Limb (tissue), 2 donors: Measurements from ENCODE around the gene CCDC171.

ENCODE experiments used
- DNase-seq, 2 donors: peaks; one replicate each; pipeline ENCODE4 v3.0.0-alpha.2; 2016; ENCODE audit errors: extremely low spot score in 2 of 2

The CCDC171 gene

DNA sequence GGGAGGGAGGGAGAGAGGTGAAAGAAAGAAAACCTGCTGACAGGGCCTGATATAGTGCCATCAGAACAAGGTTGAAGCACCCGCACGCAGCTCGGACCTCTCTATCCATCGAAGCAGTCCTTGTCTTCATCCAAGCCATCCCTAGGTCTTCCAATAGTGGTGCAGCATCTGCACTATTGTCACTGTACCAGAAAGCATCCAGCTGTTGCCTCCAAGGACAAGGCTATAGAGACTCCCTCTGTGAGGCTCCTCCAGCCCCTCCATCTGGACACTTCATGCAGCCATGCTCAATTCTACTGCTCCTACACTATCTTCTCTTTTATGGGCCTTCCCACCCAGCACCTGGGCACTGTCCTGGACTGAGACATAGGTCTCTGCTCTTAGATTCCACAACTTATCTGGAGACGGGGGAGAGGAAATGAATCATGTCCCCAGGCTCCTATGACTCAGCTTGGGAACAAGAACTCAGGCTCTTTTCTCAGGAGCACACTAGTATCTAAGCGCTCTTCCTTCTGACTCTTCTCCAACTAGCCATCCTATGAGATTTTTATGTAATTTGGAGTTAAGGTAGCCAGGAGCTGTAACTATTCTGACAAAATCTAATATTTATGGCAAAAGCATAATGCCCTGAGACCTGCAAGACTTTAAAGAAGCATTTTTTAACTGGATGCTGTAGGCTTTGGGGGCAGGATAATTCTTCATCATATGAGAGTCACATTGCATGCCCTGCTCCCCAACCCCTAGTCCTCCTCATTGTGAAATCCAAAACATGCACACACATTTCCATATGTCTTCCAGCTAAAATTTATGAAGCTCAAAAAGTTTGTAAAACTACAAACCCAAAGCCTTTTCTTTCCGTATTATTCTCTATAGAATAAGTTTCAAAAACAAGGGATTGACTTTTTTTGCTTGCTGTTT is 446.8 kb downstream of the CCDC171 start:
- no peak for DNase-seq

DNA sequence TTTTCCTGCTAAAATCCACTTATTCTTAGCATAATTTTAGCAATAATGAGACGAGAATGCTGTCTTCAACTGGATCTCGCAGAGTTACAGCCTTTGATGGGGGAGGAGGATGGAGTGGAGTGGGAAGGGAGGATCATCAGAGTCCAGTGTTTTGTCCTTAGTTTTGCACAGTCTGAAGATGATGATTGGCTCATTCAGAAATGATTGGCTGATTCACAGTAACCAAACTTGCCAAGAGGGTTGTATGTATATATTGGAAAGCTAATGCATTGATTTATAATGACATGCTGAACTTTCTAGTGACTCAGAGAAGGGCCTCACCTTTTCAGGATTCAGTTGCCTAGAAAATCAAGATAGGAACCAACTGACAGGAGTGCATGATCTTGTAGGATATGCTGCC is 448.0 kb downstream of the CCDC171 start:
- DNase-seq = no peak

DNA sequence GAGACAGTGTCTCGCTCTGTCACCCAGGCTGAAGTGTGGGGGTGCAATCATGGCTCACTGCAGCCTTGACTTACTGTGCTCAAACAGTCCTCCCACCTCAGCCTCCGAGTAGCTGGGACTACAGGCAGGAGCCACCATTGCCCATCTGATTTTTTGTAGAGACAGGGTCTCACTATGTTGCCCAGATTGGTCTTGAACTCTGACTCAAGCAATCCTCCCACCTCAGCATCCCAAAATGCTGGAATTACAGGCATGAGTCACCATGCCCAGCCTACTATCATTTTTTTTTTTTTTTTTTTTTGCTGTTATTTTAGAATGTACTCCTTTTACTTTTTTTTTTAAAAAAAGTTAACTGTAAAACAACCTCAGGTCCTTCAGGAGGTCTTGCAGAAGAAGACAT is 449.0 kb downstream of the CCDC171 start:
- DNase-seq = no peak

DNA sequence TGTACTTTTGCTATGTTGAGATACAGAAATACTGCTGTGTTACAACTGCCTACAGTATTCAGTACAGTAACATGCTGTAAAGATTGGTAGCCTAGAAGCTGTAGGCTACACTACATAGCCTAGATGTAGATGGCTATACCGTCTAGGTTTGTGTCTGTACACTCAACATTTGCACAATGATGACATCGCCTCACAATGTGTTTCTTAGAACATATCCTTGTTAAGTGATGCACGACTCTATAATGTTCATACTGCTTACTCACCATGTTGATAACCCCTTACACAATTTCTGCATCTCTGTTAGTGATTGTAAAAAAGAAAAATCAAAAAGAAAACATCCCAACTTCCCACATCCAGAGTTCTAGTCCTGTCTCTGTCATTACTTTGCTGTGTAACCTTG is 450.0 kb downstream of the CCDC171 start:
- DNase-seq = no peak

DNA sequence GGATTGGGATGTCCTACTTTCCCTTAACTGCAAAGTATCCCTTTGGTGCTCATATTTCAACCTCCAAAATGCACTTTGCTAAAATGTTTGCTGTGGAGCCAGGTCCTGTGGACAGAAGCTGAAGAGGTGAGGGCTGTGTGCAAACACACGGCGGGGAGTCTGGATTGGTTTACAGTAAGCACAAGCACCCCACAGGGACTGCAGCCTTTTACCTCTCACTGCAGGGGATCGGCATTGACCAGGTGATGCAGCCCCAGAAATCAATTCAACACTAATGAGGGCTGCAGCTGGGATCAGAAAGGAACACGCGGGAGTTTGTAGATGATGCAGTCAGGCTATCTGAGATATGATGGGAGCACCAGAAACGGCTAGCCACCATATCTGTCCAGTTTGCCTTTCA is 450.9 kb downstream of the CCDC171 start:
- DNase-seq = no peak

DNA sequence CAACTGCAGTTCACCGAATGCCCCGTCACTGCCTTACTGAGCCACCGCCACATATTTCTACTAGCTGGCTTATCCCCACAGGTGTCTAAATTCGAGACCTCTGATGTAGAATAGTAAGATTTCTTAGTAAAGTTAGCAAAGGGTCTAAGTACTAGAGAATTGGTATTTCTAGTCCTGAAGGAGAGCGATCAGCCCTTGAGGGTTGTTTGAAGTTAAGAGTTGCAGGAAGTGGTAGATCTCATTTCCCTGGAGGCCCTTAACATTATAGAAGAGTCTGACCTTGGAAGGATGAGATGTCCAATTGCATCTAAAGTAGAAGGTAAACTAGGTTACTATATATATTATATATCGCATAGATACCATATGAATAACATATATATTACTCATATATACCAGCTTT is 451.8 kb downstream of the CCDC171 start:
- no peak for DNase-seq

DNA sequence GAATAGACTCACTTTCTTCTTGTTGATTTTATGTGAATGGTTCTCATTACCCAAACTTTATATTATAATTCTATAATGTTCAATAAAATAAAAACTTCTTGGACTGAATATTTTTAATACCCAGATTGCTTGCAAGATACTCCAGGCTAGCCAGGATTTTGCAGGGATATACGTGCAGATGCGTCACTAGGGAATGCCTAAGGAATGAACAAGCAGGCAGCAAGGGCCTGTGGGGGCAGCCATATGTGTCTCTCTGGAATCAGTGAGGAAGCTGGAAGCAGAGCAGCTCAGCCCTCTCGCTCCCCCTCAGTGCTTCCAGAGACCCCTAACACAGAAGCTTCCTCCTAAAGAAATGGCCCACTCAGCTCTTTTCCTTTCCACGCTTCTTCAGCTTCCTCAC is 457.4 kb downstream of the CCDC171 start:
- DNase-seq = no peak

DNA sequence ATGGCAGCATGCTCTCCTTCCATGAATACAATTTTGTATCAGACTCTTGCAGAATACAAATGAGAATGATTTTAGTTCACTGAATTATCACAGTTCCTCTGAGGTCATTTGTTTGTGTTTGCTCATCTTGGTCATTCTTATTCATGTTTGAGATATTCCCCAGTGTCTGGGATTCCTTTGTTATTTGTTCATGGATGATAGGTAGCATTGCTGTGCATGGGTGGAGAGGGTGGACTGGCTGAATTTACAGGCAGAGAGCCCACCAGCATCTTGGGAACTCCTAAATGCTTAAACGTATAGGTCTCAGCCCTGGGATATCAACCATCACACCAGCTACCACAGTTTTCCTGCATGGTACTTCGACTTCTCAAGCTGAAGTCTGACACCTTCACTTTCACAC is 459.8 kb downstream of the CCDC171 start:
- no peak for DNase-seq

DNA sequence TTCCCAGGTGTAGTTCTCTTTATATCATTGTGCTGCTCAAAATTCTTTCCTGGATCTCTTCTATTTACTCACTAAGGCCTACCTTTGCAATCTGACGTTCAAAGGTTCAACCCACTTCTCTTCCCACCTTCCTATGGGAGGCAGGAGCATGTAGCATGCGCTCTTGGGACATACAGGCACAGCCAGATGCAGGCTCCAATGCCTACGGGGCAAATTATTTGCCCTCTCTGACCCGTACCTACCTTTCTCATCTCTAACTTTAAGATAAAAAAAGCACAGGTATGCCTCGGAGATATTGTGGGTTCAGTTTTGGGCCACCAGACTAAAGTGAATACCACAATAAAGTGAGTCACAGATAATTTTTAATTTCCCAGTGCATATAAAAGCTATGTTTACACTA is 460.5 kb downstream of the CCDC171 start:
- DNase-seq = no peak

DNA sequence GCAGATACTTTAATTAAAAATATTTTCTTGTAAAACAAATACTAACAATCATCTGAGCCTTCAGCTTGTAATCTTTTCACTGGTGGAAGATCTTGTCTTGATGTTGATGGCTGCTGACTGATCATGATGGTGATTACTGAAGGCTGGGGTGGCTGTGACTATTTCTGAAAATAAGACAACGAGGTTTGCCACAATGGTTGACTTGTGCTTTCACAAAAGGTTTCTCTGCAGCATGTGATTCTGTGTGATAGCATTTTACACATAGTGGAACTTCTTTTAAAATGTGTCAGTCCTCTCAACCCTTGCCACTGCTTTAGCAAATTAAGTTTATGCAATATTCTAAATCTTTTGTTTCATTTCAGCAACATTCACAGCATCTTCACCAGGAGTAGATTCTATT is 461.0 kb downstream of the CCDC171 start:
- no peak for DNase-seq

DNA sequence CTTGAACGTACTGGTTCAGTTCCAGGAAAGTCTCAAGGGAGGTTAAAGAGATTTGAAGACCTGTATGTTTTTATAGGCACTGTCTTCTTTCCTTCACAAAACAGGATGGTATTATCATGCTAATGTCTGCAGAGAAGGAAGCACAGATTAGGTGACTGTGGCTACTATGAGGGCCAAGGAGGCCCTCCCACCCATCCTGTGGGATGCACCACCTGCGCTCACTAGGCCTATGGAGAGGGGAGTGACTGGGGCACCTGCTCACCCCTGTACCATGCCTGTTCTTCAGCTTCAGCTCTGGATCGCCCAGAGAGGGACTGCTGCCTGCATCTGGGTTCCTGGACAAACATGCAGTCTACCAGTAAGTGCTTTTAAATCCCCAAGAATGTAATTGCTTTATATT is 469.4 kb downstream of the CCDC171 start:
- DNase-seq = no peak

DNA sequence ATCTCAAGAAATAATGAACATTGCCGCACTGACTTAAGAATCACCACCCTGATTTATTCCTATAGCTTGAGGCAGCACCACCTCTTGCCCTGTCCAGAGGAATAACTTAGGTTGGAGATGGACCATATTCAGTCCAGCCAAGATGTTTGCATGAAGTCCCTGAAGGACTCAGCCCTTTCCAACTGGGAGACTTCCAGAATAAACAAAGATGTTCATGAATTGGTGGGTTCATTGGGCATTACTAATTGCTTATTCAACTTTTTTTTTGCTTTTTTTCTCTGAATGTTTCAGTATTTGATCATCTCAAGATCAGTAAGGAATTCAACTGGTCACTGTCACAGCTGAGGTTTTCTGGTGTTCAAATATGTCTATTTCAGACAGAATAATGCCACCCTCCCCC is 470.6 kb downstream of the CCDC171 start:
- DNase-seq = no peak
